Naive thymus-derived CD8-positive, alpha-beta T cell (primary cell): Measurements from ENCODE around the gene ZYX. TPM values are rescaled to one million over a fixed set of nuclear protein-coding genes. Genes with fewer than 3 reads are reported as not detected.
"Not testable (repeated sequence)": the region's sequence is repeated elsewhere in the genome, so short reads cannot be mapped to it uniquely, and the experiment has no call there.

Experiments used
- ATAC-seq, 2 donors: fragments of 150-1000 bp; cut with Tn5 transposase in 1 of 2; sonication (Bioruptor Pico), chemical (Tn5 transposase) in 1 of 2; 1 replicate in 1 of 2; 2 replicates in 1 of 2; pipeline ENCODE4 v1.10.0; 2021; ENCODE audit warnings: mild to moderate bottlenecking in 2 of 2, moderate library complexity in 2 of 2
- POLR2A ChIA-PET: fragments of 350-600 bp; sonication (Branson Sonifier 250); formaldehyde crosslinking; loops from one replicate; lab custom pipeline; 2021; ENCODE audit warnings: antibody characterized with exemption; lab: Charles Lee
- DNase-seq, 10 donors: peaks; one replicate each; pipeline versions ENCODE4 v3.0.0 to v3.0.0-alpha.2; 2020 to 2022
- H3K27ac Mint-ChIP-seq, 10 donors: one replicate each; pipeline ENCODE4 v1.8.0; 2020 to 2022; ENCODE audit warnings: mild to moderate bottlenecking in 10 of 10, mixed read lengths in 10 of 10, moderate library complexity in 4 of 10, inconsistent platforms in 1 of 10
- H3K27me3 Mint-ChIP-seq, 5 donors: one replicate each; pipeline ENCODE4 v1.8.0; 2021 to 2022; ENCODE audit warnings: mixed read lengths in 5 of 5
- H3K36me3 Mint-ChIP-seq, 3 donors: one replicate each; pipeline ENCODE4 v1.8.0; 2020 to 2022; ENCODE audit warnings: mixed read lengths in 3 of 3, mild to moderate bottlenecking in 2 of 3, inconsistent platforms in 1 of 3
- H3K4me1 Mint-ChIP-seq, 4 donors: one replicate each; pipeline ENCODE4 v1.8.0; 2021 to 2022; ENCODE audit warnings: mixed read lengths in 4 of 4
- H3K4me3 Mint-ChIP-seq, 10 donors: one replicate each; pipeline ENCODE4 v1.8.0; 2020 to 2022; ENCODE audit warnings: mild to moderate bottlenecking in 10 of 10, mixed read lengths in 10 of 10, moderate library complexity in 6 of 10, inconsistent platforms in 1 of 10
- H3K9me3 Mint-ChIP-seq, 9 donors: one replicate each; pipeline ENCODE4 v1.8.0; 2020 to 2022; ENCODE audit warnings: mixed read lengths in 9 of 9, mild to moderate bottlenecking in 3 of 9, inconsistent platforms in 1 of 9, moderate library complexity in 1 of 9
- polyA plus RNA-seq, 3 donors: library from polyadenylated mRNA; unstranded; fragments of 300-500 nt; fragmentation: Illumina TruSeq; gene quantifications; one replicate each; pipeline ENCODE4 v1.2.3, GENCODE V29; 2021
- total RNA-seq, 8 experiments: library from RNA in 2 of 8; stranded (reverse) in 2 of 8; gene quantifications; one replicate each; pipeline ENCODE4 v1.2.3 and lab custom pipeline; 2021 to 2026

Gene ZYX
- total and polyA plus RNA-seq, 5 experiments from 2014 or later, result 58.6 to 151 (median 138) TPM

DNA sequence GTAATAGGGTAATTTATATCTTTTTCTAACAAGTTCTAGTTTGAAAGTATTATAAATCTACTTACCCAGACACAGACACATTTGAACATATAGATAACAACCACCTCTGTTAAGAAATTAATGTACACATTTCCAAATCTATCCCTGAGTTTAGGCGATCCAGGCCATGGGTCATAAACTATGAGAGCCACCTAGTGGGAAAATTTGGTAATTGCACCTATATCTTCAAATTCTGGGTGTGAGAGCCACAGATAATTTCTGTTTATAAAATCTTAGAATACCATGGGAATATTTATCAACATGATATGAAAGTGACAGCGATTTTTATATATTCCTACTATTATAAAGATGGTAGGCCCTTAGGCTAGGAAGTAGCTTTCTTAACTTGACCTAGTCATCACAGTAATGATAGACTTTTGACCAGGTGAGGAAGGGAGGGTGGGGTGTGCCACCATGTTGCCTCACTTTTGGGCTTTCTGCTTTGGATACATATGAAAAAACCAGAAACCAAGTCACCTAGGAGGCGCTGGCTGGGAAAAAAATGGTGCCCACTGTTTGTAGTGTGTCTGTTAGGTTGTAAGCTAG, 35.5 kb downstream of the ZYX start:
- peak in 5 of 10 donors; percentile 28 to 67 (median 58) for DNase-seq
- peaks cover 26 to 55% (median 30%) of the 10 kb centered on the region in 4 donors for H3K4me1 Mint-ChIP-seq
- POLR2A ChIA-PET, result interaction anchor here (0.6 to 2.8 kb wide), 7 partner anchors 9 to 184 kb away, joined by 3 to 14 read pairs (median 3); partner anchors contain the start of gene EPHA1

GRCh38 chr7:143417734-143418383, 36.7 kb downstream of the ZYX start:
- Mint-ChIP-seq H3K9me3 (no peaks in the 10 kb centered on the region), H3K27me3 (peaks cover 0 to 3% (median 0%) of the 10 kb centered on the region in 5 donors), H3K4me1 (peaks cover 16 to 52% (median 25%) of the 10 kb centered on the region in 4 donors), H3K4me3 (no peak overlapping the region), H3K36me3 (peaks cover 9 to 79% (median 35%) of the 10 kb centered on the region in 3 donors), H3K27ac (peak overlapping the region in 4 of 10 donors; percentile 6 to 53 (median 43))
- no peak for ATAC-seq
- POLR2A ChIA-PET, result interaction anchor here (0.8 to 2.8 kb wide), 3 partner anchors 10 to 38 kb away, joined by 3 to 14 read pairs (median 9); partner anchors contain the start of gene EPHA1
- no peak for DNase-seq

More for the DNA sequence above, 35.5 kb downstream of the ZYX start:
- Mint-ChIP-seq H3K9me3 (no peaks in the 10 kb centered on the region), H3K36me3 (peaks cover under 1 to 69% (median 27%) of the 10 kb centered on the region in 3 donors), H3K4me3 (no peak overlapping the region), H3K27me3 (peaks cover 0 to 3% (median 0%) of the 10 kb centered on the region in 5 donors), H3K27ac (peak overlapping the region in 1 of 10 donors; percentile 25)
- ATAC-seq, result no peak

- no peak for DNase-seq
- peaks cover 9 to 82% (median 38%) of the 10 kb centered on the region in 3 donors for H3K36me3 Mint-ChIP-seq
- no peak overlapping the region for H3K4me3 Mint-ChIP-seq
- no peak for ATAC-seq
- peak overlapping the region in 3 of 10 donors; percentile 24 to 77 (median 39) for H3K27ac Mint-ChIP-seq
- H3K27me3 Mint-ChIP-seq, result peaks cover 0 to 1% (median 0%) of the 10 kb centered on the region in 5 donors
- H3K9me3 Mint-ChIP-seq, result no peaks in the 10 kb centered on the region
- H3K4me1 Mint-ChIP-seq, result peaks cover 12 to 46% (median 25%) of the 10 kb centered on the region in 4 donors
- POLR2A ChIA-PET, result interaction anchor here (0.7 kb wide), 1 partner anchor 28 kb away, joined by 3 read pairs; no protein-coding TSS in a partner anchor
These were observed 37.7 kb downstream of the ZYX start for GRCh38 chr7:143418681-143419458.

GRCh38 chr7:143419880-143420279, 38.7 kb downstream of the ZYX start:
- Mint-ChIP-seq H3K9me3 (no peaks in the 10 kb centered on the region), H3K27ac (peak overlapping the region in 5 of 10 donors; percentile 9 to 77 (median 39)), H3K4me1 (peaks cover 8 to 46% (median 25%) of the 10 kb centered on the region in 4 donors), H3K4me3 (peak overlapping the region in 4 of 10 donors; percentile 3 to 48 (median 46)), H3K36me3 (peaks cover 9 to 74% (median 35%) of the 10 kb centered on the region in 3 donors), H3K27me3 (peaks cover 0 to 1% (median 0%) of the 10 kb centered on the region in 5 donors)
- POLR2A ChIA-PET, result no interaction called here
- ATAC-seq (no peak), DNase-seq (peak in 4 of 10 donors; percentile 29 to 72 (median 37))

DNA sequence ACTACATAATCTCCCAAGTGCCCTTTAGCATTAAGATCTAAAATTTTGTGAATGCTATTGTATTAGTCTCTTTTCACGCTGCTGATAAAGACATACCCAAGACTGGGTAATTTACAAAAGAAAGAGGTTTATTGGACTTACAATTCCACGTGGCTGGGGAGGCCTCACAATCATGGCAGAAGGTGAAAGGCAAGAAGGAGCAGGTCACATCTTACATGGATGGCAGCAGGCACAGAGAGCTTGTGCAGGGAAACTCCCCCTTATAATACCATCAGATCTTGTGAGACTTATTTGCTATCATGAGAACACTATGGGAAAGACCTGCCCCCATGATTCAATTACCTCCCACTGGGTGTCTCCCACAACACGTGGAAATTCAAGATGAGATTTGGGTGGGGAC, 39.5 kb downstream of the ZYX start:
- peaks cover 9 to 66% (median 31%) of the 10 kb centered on the region in 3 donors for H3K36me3 Mint-ChIP-seq
- POLR2A ChIA-PET, H3K27ac Mint-ChIP-seq: not testable (repeated sequence)

DNA sequence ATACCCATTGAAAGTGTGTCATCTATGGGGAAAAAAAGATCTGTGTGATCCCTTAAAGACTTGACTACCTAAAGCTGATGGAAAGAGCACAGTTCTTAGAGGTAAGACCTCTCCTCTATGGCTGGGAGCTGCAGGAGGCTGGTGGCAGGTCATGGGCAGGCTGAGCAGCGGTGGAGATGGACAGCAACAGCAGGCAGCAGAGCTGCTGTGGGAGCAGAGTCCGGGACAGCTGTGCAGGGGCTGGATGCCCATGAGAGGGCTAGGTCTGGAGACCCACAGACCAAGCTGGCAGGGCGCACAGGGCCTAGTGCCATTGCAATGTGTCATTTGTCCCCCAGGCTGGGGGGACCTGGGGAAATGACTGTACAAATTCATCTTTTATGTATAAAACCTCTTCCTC, 40.9 kb downstream of the ZYX start:
- no peaks in the 10 kb centered on the region for H3K9me3 Mint-ChIP-seq
- ATAC-seq (no peak), DNase-seq (no peak)
- no peaks in the 10 kb centered on the region for H3K27me3 Mint-ChIP-seq
- peak overlapping the region in 2 of 10 donors; percentile 4 to 18 for H3K27ac Mint-ChIP-seq
- H3K4me3 Mint-ChIP-seq, result no peak overlapping the region
- POLR2A ChIA-PET, result no interaction called here
- peaks cover 9 to 64% (median 31%) of the 10 kb centered on the region in 3 donors for H3K36me3 Mint-ChIP-seq
- peaks cover 8 to 43% (median 28%) of the 10 kb centered on the region in 4 donors for H3K4me1 Mint-ChIP-seq

More for the DNA sequence above, 39.5 kb downstream of the ZYX start:
- H3K27me3 Mint-ChIP-seq, DNase-seq, H3K9me3 Mint-ChIP-seq, ATAC-seq, H3K4me3 Mint-ChIP-seq: not testable (repeated sequence)
- H3K4me1 Mint-ChIP-seq, result peaks cover 7 to 42% (median 23%) of the 10 kb centered on the region in 4 donors

DNA sequence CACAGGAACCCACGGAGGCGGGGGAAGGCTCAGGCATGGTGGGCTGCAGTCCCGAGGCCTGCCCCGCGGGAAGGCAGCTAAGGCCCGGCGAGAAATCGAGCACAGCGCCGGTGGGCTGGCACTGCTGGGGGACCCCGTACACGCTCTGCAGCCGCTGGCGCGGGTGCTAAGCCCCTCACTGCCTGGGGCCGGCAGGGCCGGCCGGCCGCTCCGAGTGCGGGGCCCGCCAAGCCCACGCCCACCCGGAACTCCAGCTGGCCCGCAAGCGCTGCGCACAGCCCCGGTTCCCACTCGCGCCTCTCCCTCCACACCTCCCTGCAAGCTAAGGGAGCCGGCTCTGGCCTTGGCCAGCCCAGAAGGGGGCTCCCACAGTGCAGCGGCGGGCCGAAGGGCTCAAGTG, 43.3 kb downstream of the ZYX start:
- H3K27me3 Mint-ChIP-seq, H3K4me3 Mint-ChIP-seq, H3K27ac Mint-ChIP-seq, ATAC-seq, H3K9me3 Mint-ChIP-seq, DNase-seq, POLR2A ChIA-PET: not testable (repeated sequence)
- Mint-ChIP-seq H3K4me1 (peaks cover 8 to 31% (median 19%) of the 10 kb centered on the region in 4 donors), H3K36me3 (peaks cover 9 to 45% (median 31%) of the 10 kb centered on the region in 3 donors)

- peaks cover 9 to 37% (median 15%) of the 10 kb centered on the region in 3 donors for H3K36me3 Mint-ChIP-seq
- no peak overlapping the region for H3K4me3 Mint-ChIP-seq
- DNase-seq (no peak), ATAC-seq (no peak)
- H3K4me1 Mint-ChIP-seq, result peaks cover 5 to 38% (median 14%) of the 10 kb centered on the region in 4 donors
- H3K27me3 Mint-ChIP-seq, result no peaks in the 10 kb centered on the region
- POLR2A ChIA-PET, result interaction anchor here (0.8 kb wide), 1 partner anchor 181 kb away, joined by 3 read pairs; no protein-coding TSS in a partner anchor
- no peaks in the 10 kb centered on the region for H3K9me3 Mint-ChIP-seq
- peak overlapping the region in 8 of 10 donors; percentile 4 to 91 (median 55) for H3K27ac Mint-ChIP-seq
These were observed 45.5 kb downstream of the ZYX start for GRCh38 chr7:143426479-143427142.

- H3K9me3 Mint-ChIP-seq, result no peaks in the 10 kb centered on the region
- no peak overlapping the region for H3K4me3 Mint-ChIP-seq
- POLR2A ChIA-PET, result no interaction called here
- DNase-seq, result no peak
- peak overlapping the region in 2 of 10 donors; percentile 2 to 81 for H3K27ac Mint-ChIP-seq
- peaks cover 9 to 44% (median 11%) of the 10 kb centered on the region in 3 donors for H3K36me3 Mint-ChIP-seq
- H3K4me1 Mint-ChIP-seq, result peaks cover 5 to 28% (median 9%) of the 10 kb centered on the region in 4 donors
- no peaks in the 10 kb centered on the region for H3K27me3 Mint-ChIP-seq
- no peak for ATAC-seq
These were observed 48.9 kb downstream of the ZYX start for GRCh38 chr7:143429770-143430698.

DNA sequence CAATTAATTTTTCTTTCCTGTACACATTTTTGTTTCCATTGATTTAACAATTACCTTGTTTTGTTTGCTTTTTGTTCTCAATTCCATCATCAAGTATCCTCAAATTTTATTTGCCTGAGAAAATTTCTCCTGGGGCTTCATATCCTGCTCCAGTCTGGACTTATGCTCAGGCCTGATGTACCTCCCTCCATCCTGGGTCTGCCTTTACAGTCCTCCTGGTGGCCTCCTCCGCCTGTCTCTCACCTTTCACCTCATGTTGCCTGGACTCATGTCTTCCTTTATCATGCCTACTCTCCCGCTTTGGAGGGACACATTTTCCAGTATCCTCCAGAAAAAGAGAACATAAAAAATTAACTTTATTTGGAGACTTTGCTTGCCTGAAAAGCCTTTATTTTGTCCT, 50.0 kb downstream of the ZYX start:
- peaks cover 9 to 52% (median 14%) of the 10 kb centered on the region in 3 donors for H3K36me3 Mint-ChIP-seq
- no peak for ATAC-seq
- H3K27ac Mint-ChIP-seq, result peak overlapping the region in 2 of 10 donors; percentile 9 to 61
- POLR2A ChIA-PET, result no interaction called here
- peaks cover 5 to 31% (median 11%) of the 10 kb centered on the region in 4 donors for H3K4me1 Mint-ChIP-seq
- no peak overlapping the region for H3K4me3 Mint-ChIP-seq
- no peak for DNase-seq
- peaks cover 0 to 2% (median 0%) of the 10 kb centered on the region in 5 donors for H3K27me3 Mint-ChIP-seq
- no peaks in the 10 kb centered on the region for H3K9me3 Mint-ChIP-seq

DNA sequence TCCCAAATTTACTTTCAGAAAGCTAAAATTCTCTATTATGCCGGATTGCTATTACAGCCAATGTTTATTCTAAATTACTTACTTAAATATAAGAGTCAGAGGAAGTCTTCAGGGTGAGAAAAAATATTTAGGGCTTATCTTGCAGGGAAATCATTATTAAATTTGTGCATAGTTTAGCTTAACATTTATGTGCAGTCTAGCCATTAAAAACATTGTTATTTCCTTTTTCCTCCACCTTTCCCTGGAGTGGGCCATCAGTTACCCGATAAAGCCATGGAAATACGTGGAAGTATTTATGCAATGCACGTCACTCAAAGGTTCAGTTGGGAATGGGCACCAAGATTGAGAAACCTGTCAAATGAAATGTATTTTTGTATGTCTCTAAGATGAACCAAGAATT, 52.6 kb downstream of the ZYX start:
- H3K4me1 Mint-ChIP-seq, result peaks cover 18 to 48% (median 25%) of the 10 kb centered on the region in 4 donors
- H3K27me3 Mint-ChIP-seq, result peaks cover 0 to 2% (median 0%) of the 10 kb centered on the region in 5 donors
- no peak for DNase-seq
- POLR2A ChIA-PET, result no interaction called here
- peaks cover 12 to 49% (median 15%) of the 10 kb centered on the region in 3 donors for H3K36me3 Mint-ChIP-seq
- no peak for ATAC-seq
- no peaks in the 10 kb centered on the region for H3K9me3 Mint-ChIP-seq
- H3K4me3 Mint-ChIP-seq, result no peak overlapping the region
- H3K27ac Mint-ChIP-seq, result no peak overlapping the region
